Measurements from ENCODE around the gene ZNF524. TPM values are rescaled to one million over a fixed set of nuclear protein-coding genes. Genes with fewer than 3 reads are reported as not detected.
"Not testable (repeated sequence)": the region's sequence is repeated elsewhere in the genome, so short reads cannot be mapped to it uniquely, and the experiment has no call there.

Gene ZNF524
- polyA plus RNA-seq, 1 donor from 2014 or later = 49.6 TPM

DNA sequence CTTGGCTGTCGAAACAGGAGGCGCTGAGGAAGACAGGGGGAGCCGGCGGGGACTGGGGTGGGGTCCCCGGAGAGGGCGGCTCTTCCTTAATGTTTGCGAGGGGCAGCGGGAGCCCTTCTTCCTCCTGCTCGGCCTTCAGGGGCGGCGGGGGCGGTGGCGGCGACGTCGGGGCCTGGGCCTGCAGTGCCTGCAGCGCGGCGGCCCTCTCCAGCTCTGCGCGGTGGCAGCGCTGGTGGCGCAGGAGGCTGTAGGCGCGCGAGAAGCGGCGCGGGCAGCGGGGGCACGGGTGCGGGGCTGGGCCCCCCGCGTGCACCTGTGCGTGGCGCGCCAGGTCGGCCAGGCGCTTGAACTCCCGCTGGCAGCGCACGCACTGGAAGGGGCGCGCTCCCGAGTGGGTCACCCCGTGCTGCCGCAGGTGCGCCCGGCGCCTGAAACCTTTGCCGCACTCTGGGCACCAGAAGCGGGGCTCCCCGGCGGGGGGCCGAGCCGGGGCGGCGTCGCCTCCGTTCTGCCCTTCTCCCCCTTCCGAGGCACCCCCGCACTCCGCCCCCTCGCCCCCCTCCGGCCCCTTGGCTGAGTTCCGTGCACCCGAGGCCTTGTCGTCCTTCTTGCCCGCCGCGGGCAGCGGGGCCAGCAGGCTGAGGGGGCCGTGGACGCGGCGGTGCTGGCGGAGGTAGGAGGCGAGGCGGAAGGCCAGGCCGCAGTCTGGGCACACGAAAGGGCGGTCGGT is 21.9 kb upstream of the ZNF524 start:
- H3K27me3 Mint-ChIP-seq = peaks cover 2% of the 10 kb centered on the region
- no peak overlapping the region for H3K27ac Mint-ChIP-seq
- H3K4me3 Mint-ChIP-seq = no peak overlapping the region
- peaks cover 0 to 16% (median 5%) of the 10 kb centered on the region in 3 donors for H3K4me1 Mint-ChIP-seq
- H3K36me3 Mint-ChIP-seq = peaks cover 7% of the 10 kb centered on the region
- H3K9me3 Mint-ChIP-seq = peaks cover 0 to 2% (median 0%) of the 10 kb centered on the region in 3 donors

DNA sequence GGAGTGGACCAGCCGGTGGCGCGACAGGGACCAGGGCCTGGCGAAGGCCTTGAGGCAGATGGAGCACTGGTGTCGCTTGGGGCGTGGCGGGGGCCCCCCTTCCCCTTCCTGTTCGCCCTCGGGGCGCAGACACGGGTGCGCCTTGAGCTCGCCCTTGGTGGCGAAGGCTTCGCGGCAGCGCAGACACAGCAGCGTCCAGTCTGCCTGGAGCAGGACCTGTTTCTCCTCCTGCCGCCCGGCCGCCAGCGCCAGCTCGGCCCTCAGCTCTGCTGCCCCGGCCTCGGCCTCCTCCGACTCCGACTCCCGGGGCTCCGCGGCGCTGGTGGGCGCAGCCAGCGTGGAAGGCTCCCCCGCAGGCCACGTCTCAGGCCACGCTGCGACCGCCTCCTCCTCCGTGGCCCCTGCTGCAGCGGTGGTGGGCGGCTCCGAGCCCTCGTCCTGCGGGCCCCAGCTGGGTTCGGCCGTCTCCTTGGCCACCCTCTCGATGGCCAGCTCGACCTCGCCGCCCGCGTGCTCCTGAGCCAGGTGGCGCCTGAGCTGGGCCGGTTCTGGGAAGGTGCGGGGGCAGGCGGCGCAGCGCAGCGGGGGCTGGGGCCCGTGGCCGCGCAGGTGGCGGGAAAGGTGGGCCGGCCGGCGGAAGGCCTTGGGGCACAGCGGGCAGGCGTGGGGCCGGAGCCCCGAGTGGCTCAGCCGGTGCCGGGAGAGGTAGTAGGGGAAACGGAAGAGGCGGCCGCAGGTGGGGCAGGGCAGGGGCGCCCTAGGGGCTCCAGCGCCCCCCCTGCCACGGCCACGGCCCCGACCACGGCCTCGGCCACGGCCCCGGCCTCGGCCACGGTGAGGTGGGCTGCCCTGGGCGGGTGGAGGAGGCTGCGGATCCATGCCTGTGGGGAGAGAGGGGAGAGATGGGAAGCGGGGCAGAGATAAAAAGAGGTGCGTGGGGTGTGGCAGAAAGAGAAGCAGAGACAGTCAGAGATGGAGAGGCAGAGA is 21.0 kb upstream of the ZNF524 start:
- H3K4me3 Mint-ChIP-seq = peak overlapping the region; percentile 72 to 84 (median 80)
- peaks cover 0 to 16% (median 5%) of the 10 kb centered on the region in 3 donors for H3K4me1 Mint-ChIP-seq
- peak overlapping the region in 2 of 3 donors; percentile 79 to 88 for H3K27ac Mint-ChIP-seq
- H3K36me3 Mint-ChIP-seq = peaks cover 7% of the 10 kb centered on the region
- peaks cover 0 to 2% (median 0%) of the 10 kb centered on the region in 3 donors for H3K9me3 Mint-ChIP-seq
- peaks cover 2% of the 10 kb centered on the region for H3K27me3 Mint-ChIP-seq

DNA sequence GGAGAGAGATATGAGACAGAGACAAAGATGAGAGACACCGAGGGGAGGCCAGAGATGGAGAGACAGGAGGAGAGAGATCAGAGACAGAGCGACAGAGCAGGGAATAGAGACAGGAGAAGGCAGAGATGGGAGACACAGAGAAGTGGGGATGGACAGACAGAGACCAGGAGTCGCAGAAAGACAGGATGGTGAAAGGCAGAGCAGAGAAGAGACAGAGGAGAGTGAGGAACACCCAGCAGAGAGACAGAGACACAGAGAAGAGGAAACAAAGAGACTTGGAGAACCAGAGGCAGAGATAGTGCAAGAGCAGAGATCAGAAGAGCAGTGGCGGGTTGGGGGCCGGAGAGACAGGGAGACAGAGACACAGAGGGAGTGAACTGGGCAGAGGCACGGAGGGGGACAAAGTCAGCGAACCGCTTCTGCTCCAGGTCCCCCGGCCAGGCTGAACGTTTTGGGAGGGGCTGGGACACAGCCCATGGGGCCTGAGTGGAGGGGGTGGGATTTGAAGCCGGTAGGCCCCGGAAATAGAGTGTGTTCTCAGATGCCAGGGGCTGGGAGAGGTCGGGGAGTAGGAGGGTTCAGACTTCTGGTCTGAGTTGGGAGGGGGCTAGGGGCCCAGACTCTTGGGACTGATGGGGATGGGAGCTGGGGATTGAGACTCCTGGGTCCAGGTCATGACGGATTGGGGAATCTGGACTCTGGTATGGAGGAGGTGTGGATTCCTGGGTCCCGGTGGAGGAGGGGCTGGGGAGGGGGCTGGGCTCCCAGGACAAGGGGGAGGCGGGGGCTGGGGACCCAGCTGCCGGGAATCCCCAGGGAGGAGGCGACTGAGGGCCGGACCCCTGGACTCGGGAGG is 20.1 kb upstream of the ZNF524 start:
- Mint-ChIP-seq H3K9me3 (peaks cover 0 to 2% (median 0%) of the 10 kb centered on the region in 3 donors), H3K27ac (peak overlapping the region; percentile 54 to 88 (median 79)), H3K4me3 (peak overlapping the region; percentile 72 to 84 (median 80)), H3K36me3 (peaks cover 7% of the 10 kb centered on the region), H3K4me1 (peaks cover under 1 to 16% (median 8%) of the 10 kb centered on the region in 3 donors), H3K27me3 (peaks cover 2% of the 10 kb centered on the region)

DNA sequence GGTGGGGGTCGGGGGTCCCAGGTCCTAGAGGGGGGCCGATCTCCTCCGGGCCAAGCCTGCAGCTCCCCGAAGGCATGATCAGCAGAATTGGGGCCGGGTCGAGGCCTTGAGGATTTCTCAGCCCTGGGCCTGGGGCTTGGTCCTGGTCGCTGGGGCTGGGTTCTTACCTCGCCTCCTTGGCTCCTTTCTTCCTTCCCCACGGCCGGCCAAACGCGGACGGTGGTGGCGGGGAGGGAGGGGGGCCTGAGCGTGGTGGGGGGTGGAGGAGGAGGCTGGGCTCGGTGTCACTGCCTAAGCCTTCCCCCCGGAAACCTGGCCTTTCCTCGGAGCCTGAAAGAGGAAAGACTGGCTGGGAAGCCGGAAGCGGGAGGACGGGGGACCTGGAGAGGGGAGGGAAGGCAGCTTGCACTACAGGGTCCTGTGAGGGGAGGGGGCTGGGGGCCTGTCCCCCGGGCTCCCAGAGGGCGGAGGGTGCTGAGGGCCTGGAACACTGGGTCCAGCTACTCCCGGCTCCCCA is 19.4 kb upstream of the ZNF524 start, which contains the start of gene ZNF579:
ZNF579 (minus strand) TSS at position 221 of the 517 bp plus-strand sequence. CDS start 1,209 bp downstream, outside the sequence.
- Mint-ChIP-seq H3K27me3 (peaks cover 2% of the 10 kb centered on the region), H3K27ac (peak within 1 kb of the TSS; percentile 54 to 88 (median 79)), H3K4me3 (peak within 1 kb of the TSS; percentile 72 to 84 (median 80)), H3K36me3 (peaks cover 7% of the 10 kb centered on the region), H3K4me1 (peaks cover 6 to 21% (median 14%) of the 10 kb centered on the region in 3 donors), H3K9me3 (peaks cover 0 to 2% (median 0%) of the 10 kb centered on the region in 3 donors)

DNA sequence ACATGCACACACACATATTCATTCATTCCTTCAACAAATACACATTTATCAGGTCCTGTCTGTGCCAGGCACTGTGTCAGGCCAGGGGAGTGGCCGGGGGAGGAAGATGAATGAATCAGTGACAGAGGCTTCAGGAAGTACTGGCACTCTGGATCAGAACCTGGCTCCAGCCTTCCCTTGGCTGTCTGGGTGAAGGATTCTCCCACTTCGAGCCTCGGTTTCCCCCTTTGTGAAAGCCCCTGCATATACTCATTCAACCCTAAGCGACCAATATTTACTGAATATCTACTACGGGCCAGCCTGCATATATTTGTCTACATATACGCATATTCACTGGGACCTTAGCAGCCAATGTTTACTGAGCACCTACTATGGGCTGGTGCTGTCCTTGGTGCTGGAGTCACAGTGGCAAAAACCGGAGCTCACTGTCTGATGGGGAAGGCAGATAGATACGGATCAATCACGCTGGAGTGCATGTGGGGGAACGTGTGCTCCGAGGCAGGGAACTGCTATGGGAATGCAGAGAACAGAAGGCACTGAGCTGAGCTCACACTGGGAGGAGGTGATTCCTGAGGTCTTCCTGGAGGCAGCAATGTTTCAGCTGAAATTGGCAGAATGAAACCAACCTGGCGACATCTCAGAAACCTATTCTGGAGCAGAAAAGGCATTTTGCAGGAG is 18.8 kb upstream of the ZNF524 start:
- peaks cover 6 to 24% (median 17%) of the 10 kb centered on the region in 3 donors for H3K4me1 Mint-ChIP-seq
- peaks cover 5% of the 10 kb centered on the region for H3K36me3 Mint-ChIP-seq
- no peaks in the 10 kb centered on the region for H3K9me3 Mint-ChIP-seq
- peak overlapping the region; percentile 39 to 83 (median 78) for H3K4me3 Mint-ChIP-seq
- H3K27ac Mint-ChIP-seq = peak overlapping the region in 2 of 3 donors; percentile 50 to 54
- H3K27me3 Mint-ChIP-seq = peaks cover 3% of the 10 kb centered on the region

DNA sequence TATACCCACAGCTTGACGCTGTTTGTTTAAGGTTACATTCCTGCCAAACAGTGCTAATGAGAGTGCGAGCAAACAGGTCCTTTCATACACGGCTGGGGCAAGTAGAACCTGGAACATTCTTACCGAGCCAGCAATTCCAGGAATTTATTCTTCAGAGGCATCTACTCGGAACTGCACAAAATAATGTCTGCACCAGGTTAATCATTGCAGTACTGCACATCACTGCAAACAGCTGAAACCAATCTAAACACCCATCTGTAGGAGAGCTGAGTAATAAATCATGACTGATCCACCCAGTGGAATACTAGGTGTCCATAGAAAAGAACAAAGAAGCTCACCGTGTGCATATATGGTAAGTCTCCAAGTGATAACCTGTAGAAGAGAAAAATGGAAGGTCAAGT is 18.3 kb upstream of the ZNF524 start:
- H3K4me3 Mint-ChIP-seq = peak overlapping the region in 3 of 4 donors; percentile 15 to 61 (median 36)
- peaks cover 4% of the 10 kb centered on the region for H3K36me3 Mint-ChIP-seq
- peak overlapping the region in 2 of 3 donors; percentile 10 to 50 for H3K27ac Mint-ChIP-seq
- peaks cover 6 to 27% (median 18%) of the 10 kb centered on the region in 3 donors for H3K4me1 Mint-ChIP-seq
- no peaks in the 10 kb centered on the region for H3K9me3 Mint-ChIP-seq
- H3K27me3 Mint-ChIP-seq = peaks cover 3% of the 10 kb centered on the region

DNA sequence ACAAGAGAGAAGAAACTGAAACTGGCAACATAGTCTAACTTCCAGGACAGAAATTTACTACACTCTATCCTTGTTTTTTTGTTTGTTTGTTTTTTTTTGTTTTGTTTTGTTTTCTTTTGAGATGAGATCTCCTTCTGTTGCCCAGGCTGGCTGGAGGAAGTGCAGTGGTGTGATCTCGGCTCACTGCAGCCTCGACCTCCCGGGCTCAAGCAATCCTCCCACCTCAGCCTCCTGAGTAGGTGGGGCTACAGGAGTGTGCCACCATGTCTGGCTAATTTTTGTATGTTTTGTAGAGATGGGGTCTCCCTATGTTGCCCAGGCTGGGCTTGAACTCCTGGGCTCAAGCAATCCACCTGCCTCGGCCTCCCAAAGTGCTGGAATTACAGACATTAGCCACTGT is 17.8 kb upstream of the ZNF524 start:
- H3K36me3 Mint-ChIP-seq, H3K27me3 Mint-ChIP-seq, H3K9me3 Mint-ChIP-seq: not testable (repeated sequence)
- peak overlapping the region in 1 of 3 donors; percentile 10 for H3K27ac Mint-ChIP-seq
- peak overlapping the region in 2 of 4 donors; percentile 36 to 61 for H3K4me3 Mint-ChIP-seq
- H3K4me1 Mint-ChIP-seq = peaks cover 9 to 30% (median 20%) of the 10 kb centered on the region in 3 donors

DNA sequence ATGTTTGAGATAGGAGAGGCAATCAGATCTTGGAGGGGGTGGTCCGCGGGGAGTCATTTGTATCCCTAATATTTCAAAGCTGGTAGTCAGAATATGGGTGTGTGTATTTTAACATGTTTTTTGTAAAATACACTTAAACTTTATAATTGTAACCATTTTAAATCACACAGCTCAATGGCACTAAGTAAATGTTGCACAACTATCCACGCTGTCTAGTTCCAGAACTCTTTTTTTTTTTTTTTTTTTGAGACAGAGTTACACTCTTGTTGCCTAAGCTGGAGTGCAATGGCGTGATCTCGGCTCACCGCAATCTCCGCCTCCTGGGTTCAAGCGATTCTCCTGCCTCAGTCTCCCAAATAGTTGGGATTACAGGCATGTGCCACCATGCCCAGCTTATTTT is 16.2 kb upstream of the ZNF524 start:
- peaks cover 12 to 33% (median 23%) of the 10 kb centered on the region in 3 donors for H3K4me1 Mint-ChIP-seq
- H3K36me3 Mint-ChIP-seq, H3K27ac Mint-ChIP-seq, H3K9me3 Mint-ChIP-seq, H3K27me3 Mint-ChIP-seq: not testable (repeated sequence)
- H3K4me3 Mint-ChIP-seq = peak overlapping the region in 1 of 4 donors; percentile 17

DNA sequence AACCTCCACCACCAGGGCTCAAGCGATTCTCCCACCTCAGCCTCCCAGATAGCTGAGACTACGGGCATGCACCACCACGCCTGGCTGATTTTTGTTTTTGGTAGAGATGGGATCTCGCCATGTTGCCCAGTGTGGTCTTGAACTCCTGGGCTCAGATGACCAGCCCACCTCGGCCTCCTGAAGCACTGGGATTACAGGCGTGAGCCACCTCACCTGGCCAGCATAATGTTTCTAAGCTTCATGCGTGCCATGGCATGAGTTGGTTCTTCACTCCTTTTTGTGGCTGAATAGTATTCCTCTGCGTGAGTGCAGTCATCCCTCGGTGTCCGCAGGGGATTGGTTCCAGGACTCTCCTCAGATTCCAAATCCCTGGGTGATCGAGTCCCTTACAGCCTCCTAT is 15.2 kb upstream of the ZNF524 start:
- peak overlapping the region in 1 of 4 donors; percentile 71 for H3K4me3 Mint-ChIP-seq
- H3K4me1 Mint-ChIP-seq = peaks cover 12 to 30% (median 19%) of the 10 kb centered on the region in 3 donors
- peaks cover 6% of the 10 kb centered on the region for H3K27me3 Mint-ChIP-seq
- H3K36me3 Mint-ChIP-seq = no peaks in the 10 kb centered on the region
- H3K9me3 Mint-ChIP-seq = no peaks in the 10 kb centered on the region
- H3K27ac Mint-ChIP-seq = peak overlapping the region in 1 of 3 donors; percentile 58

DNA sequence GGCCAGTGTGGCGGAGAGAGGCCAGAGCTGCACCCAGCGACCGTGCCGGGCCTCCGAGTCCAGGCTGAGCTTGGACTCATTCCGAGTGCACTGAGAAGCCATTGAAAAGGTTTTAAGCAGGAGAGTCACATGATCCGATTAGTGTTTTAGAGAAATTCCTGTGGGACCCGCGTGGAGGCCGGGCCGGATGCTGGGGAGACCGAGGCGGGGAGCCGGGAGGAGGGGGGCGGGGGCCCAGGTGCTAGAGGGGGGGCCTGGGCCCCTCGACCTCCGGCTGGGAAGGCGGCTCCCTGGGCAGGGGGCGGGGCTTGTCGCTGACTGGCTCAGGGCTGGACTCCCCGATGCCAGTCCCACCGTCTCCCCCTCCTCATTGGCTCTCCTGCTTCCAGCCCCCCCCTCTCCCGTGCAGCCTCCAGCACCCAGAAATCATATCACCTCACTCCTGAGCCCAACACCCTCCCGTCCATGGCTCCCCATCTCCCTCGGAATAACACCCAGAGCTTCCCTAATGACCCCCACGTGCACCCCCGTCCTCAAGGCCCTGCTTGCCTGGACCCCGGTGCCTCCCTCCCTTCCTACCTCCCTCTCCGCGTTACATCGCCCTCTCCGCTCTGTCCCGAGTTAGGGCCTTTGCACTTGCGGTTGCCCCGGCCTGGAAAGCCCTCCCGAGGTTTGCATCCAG is 14.3 kb upstream of the ZNF524 start:
- H3K4me1 Mint-ChIP-seq = peaks cover 12 to 28% (median 18%) of the 10 kb centered on the region in 3 donors
- H3K27ac Mint-ChIP-seq = peak overlapping the region; percentile 31 to 71 (median 58)
- H3K36me3 Mint-ChIP-seq = no peaks in the 10 kb centered on the region
- H3K27me3 Mint-ChIP-seq = peaks cover 7% of the 10 kb centered on the region
- peak overlapping the region; percentile 63 to 87 (median 75) for H3K4me3 Mint-ChIP-seq
- H3K9me3 Mint-ChIP-seq = no peaks in the 10 kb centered on the region

DNA sequence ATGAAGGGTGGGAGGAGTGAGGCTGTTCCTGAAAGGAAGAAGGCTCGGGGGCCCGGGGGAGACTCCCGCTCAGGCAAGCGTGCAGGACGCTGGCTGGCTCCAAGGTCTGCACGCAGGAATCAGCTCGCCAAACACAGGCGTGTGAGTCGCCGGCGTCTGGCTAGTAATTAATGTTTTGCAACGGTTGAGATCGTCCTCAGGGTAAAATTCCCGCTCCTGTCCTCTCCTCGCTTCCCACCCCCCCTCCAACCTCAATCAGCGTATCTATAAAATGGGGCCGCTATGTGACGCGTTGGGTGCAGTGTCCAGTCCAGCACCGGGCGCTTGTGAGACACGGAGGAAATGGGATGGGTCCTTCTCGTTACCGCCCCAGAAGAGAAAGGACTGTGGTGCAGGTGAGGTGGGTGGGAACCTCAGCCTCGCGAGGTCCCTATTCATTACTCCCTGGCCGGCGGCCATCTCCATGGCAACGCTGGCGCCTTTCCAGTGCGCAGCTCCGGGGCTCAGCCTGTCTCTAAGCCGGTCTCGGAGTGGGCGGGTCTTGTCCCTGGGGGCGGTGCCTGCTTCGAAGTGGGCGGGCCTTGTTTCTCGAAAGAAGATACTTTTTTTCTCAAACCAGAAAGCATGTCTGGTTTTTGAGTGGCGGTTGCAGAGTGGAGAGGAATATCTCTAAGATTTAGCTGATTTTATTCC is 13.0 kb upstream of the ZNF524 start:
- peak overlapping the region; percentile 81 to 95 (median 88) for H3K4me3 Mint-ChIP-seq
- peaks cover 11% of the 10 kb centered on the region for H3K27me3 Mint-ChIP-seq
- H3K36me3 Mint-ChIP-seq = peaks cover 4% of the 10 kb centered on the region
- H3K9me3 Mint-ChIP-seq = no peaks in the 10 kb centered on the region
- H3K27ac Mint-ChIP-seq = peak overlapping the region; percentile 63 to 78 (median 72)
- H3K4me1 Mint-ChIP-seq = peaks cover 12 to 19% (median 18%) of the 10 kb centered on the region in 3 donors

DNA sequence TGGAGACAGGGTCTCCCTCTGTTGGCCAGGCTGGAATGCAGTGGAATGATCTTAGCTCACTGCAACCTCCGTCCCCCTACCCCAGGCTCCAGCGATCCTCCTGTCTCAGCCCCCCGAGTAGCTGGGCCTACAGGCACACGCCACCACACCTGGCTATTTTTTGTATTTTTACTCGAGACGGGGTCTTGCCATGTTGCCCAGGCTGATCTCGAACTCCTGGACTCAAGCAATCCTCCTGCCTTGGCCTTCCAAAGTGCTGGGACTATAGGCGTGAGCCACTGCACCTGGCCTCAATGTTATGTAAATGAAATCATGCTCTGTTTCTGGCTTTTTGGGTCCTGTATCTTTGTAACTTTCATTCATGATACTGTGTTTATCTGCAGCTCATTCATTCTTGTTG is 11.3 kb upstream of the ZNF524 start:
- Mint-ChIP-seq H3K27me3 (peaks cover 11% of the 10 kb centered on the region), H3K27ac (peak overlapping the region in 1 of 3 donors; percentile 25), H3K4me1 (peaks cover 12 to 18% (median 18%) of the 10 kb centered on the region in 3 donors), H3K4me3 (peak overlapping the region in 2 of 4 donors; percentile 16 to 52), H3K36me3 (peaks cover 6% of the 10 kb centered on the region), H3K9me3 (no peaks in the 10 kb centered on the region)

Data from IgD-negative memory B cell (primary cell).